ENCODE data around the gene TOPORS.
A peak's percentile ranks its signal among the peaks of the same experiment; 100 is the strongest.

TOPORS gene

DNA sequence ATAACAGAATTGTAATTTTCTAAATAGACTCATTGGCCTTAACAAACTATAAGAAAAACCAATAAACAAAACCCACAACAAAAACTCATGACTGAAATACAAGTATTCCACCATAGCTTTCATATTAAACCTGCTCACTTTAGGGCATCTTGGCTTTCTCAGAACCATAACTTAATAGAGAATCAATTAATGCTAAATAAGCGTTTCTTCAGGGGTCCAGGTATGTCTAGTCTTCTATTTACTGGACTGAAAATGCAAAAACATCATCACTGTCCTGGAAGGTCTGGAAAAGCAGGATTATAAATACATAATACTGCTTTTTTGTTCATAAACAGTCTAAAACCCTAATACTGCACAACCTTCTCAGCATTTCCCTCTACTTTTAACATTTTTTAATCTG lies 6.5 kb downstream of the TOPORS start:
- Histone ChIP-seq H3K4me1 (ENCODE audit: insufficient read depth, low read length, poor library complexity, severe bottlenecking) (peaks cover 37% of the 10 kb centered on the region), H3K36me3 (ENCODE audit: insufficient read depth, low read length) (peaks cover 32% of the 10 kb centered on the region; the same call in 1 of the 2 replicates), H3K79me2 (ENCODE audit: insufficient read depth, low read length) (peaks cover 96% of the 10 kb centered on the region), H3K27me3 (ENCODE audit: insufficient read depth, low read length, poor library complexity, severe bottlenecking) (no peaks in the 10 kb centered on the region), H3K9ac (ENCODE audit: low read depth, low read length, poor library complexity, severe bottlenecking) (peak overlapping the region; percentile 23), H3F3A (ENCODE audit: low read depth) (no peaks in the 10 kb centered on the region), H4K20me1 (ENCODE audit: insufficient read depth, low read length, poor library complexity, severe bottlenecking) (peaks cover 65% of the 10 kb centered on the region), H3K4me3 (ENCODE audit: low read length, poor library complexity, severe bottlenecking) (peak overlapping the region; percentile 26), H3K4me2 (ENCODE audit: low read depth, low read length, poor library complexity, severe bottlenecking) (peak overlapping the region; percentile 53), H2AFZ (ENCODE audit: low read length) (no peak overlapping the region), H3K9me3 (ENCODE audit: insufficient read depth, low read depth, low read length) (no peaks in the 10 kb centered on the region), H3K9me2 (replicated peaks; ENCODE audit: low read depth, low read length) (no peaks in the 10 kb centered on the region)
- TF ChIP-seq, protein P1, sequence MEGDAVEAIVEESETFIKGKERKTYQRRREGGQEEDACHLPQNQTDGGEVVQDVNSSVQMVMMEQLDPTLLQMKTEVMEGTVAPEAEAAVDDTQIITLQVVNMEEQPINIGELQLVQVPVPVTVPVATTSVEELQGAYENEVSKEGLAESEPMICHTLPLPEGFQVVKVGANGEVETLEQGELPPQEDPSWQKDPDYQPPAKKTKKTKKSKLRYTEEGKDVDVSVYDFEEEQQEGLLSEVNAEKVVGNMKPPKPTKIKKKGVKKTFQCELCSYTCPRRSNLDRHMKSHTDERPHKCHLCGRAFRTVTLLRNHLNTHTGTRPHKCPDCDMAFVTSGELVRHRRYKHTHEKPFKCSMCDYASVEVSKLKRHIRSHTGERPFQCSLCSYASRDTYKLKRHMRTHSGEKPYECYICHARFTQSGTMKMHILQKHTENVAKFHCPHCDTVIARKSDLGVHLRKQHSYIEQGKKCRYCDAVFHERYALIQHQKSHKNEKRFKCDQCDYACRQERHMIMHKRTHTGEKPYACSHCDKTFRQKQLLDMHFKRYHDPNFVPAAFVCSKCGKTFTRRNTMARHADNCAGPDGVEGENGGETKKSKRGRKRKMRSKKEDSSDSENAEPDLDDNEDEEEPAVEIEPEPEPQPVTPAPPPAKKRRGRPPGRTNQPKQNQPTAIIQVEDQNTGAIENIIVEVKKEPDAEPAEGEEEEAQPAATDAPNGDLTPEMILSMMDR (conservative IDR thresholded peaks at IDR 0.05; ENCODE audit: low read length): no peak
- no peak for TF ChIP-seq EZH2phosphoT487 (IDR thresholded peaks at IDR 0.05; ENCODE audit: borderline replicate concordance)

DNA sequence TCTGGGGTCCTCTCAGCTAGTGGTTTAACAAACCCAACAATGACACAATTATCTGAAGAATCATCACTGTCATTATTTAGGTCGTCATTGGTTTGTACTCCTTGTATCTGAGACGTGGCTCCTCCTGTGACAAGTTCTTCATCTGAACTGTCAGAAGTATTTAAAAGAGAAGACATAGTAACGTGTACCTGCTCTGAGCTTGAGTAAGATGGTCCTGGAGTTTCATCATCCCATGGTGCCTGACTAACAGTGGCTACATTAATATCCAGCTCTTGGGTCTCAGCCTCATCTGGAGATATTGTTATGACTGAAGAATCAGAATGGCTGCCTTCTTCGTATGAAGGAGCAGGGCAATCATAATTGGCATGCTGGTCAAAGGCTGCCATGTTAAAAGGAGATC lies 9.3 kb downstream of the TOPORS start:
- Histone ChIP-seq H3K4me3 (ENCODE audit: low read length, poor library complexity, severe bottlenecking) (no peak overlapping the region), H3K27me3 (ENCODE audit: insufficient read depth, low read length, poor library complexity, severe bottlenecking) (no peaks in the 10 kb centered on the region), H3K36me3 (ENCODE audit: insufficient read depth, low read length) (peaks cover 47% of the 10 kb centered on the region; the same call in 1 of the 2 replicates), H4K20me1 (ENCODE audit: insufficient read depth, low read length, poor library complexity, severe bottlenecking) (peaks cover 45% of the 10 kb centered on the region), H3K9me3 (ENCODE audit: insufficient read depth, low read depth, low read length) (no peaks in the 10 kb centered on the region), H3K9me2 (replicated peaks; ENCODE audit: low read depth, low read length) (no peaks in the 10 kb centered on the region), H3K4me2 (ENCODE audit: low read depth, low read length, poor library complexity, severe bottlenecking) (no peak overlapping the region), H3K79me2 (ENCODE audit: insufficient read depth, low read length) (peaks cover 70% of the 10 kb centered on the region), H3K4me1 (ENCODE audit: insufficient read depth, low read length, poor library complexity, severe bottlenecking) (peaks cover 22% of the 10 kb centered on the region), H2AFZ (ENCODE audit: low read length) (no peak overlapping the region), H3K9ac (ENCODE audit: low read depth, low read length, poor library complexity, severe bottlenecking) (no peak overlapping the region), H3F3A (ENCODE audit: low read depth) (no peaks in the 10 kb centered on the region)
- TF ChIP-seq EZH2phosphoT487 (IDR thresholded peaks at IDR 0.05; ENCODE audit: borderline replicate concordance): no peak
- TF ChIP-seq, protein P1 (conservative IDR thresholded peaks at IDR 0.05; ENCODE audit: low read length): no peak

DNA sequence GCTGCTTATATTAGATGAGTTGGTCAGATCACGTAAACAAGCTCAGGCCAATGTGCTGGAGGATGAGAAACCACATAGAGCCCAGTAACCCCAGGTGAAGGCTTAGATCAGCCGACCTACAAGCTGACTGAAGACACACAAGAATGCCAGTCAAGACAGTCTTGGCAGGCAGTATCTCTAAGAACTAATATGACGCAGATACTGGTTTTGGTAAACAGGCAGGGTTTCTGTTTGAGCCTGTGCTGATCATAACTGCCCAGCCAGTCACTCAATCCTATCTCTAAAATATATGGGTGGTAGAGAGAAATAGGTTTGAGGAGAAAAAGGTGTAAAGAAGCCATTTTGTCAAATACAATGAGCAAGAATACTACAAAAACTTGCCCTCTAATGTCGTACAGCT lies 18.6 kb downstream of the TOPORS start:
- no peaks in the 10 kb centered on the region for H3K9me3 ChIP-seq (ENCODE audit: insufficient read depth, low read depth, low read length)
- H3K27me3 ChIP-seq (ENCODE audit: insufficient read depth, low read length, poor library complexity, severe bottlenecking): no peaks in the 10 kb centered on the region
- no peaks in the 10 kb centered on the region for H3K36me3 ChIP-seq (ENCODE audit: insufficient read depth, low read length)
- no peak overlapping the region for H3K4me3 ChIP-seq (ENCODE audit: low read length, poor library complexity, severe bottlenecking)
- H3K79me2 ChIP-seq (ENCODE audit: insufficient read depth, low read length): no peaks in the 10 kb centered on the region
- no peaks in the 10 kb centered on the region for H3K9me2 ChIP-seq (replicated peaks; ENCODE audit: low read depth, low read length)
- H3K4me1 ChIP-seq (ENCODE audit: insufficient read depth, low read length, poor library complexity, severe bottlenecking): no peaks in the 10 kb centered on the region
- TF ChIP-seq, protein P1 (conservative IDR thresholded peaks at IDR 0.05; ENCODE audit: low read length): no peak
- TF ChIP-seq EZH2phosphoT487 (IDR thresholded peaks at IDR 0.05; ENCODE audit: borderline replicate concordance): no peak
- no peak overlapping the region for H3K4me2 ChIP-seq (ENCODE audit: low read depth, low read length, poor library complexity, severe bottlenecking)
- H3F3A ChIP-seq (ENCODE audit: low read depth): no peaks in the 10 kb centered on the region
- no peak overlapping the region for H3K9ac ChIP-seq (ENCODE audit: low read depth, low read length, poor library complexity, severe bottlenecking)
- no peak overlapping the region for H2AFZ ChIP-seq (ENCODE audit: low read length)
- no peaks in the 10 kb centered on the region for H4K20me1 ChIP-seq (ENCODE audit: insufficient read depth, low read length, poor library complexity, severe bottlenecking)

All from Loucy (cell line).